Ishikawa (cell line): ENCODE measurements around the gene CDYL2.

ENCODE experiments used
- CEBPB ChIP-seq: IDR thresholded peaks from 2 replicates; pipeline ENCODE4 v1.6.1; 2012
- CREB1 ChIP-seq: IDR thresholded peaks from 2 replicates; pipeline ENCODE4 v1.6.1; 2012; ENCODE audit warnings: low read depth
- EGR1 ChIP-seq: IDR thresholded peaks from 2 replicates; pipeline ENCODE4 v1.6.1; 2012
- EP300 ChIP-seq: IDR thresholded peaks from 2 replicates; pipeline ENCODE4 v1.6.1; 2012; ENCODE audit warnings: borderline replicate concordance
- FOXM1 ChIP-seq: IDR thresholded peaks from 2 replicates; pipeline ENCODE4 v1.6.1; 2012; ENCODE audit warnings: low read depth, borderline replicate concordance
- NFIC ChIP-seq: IDR thresholded peaks from 2 replicates; pipeline ENCODE4 v1.6.1; 2012
- RAD21 ChIP-seq: IDR thresholded peaks from 2 replicates; pipeline ENCODE4 v1.6.1; 2012; ENCODE audit warnings: low read depth
- TAF1 ChIP-seq: IDR thresholded peaks from 2 replicates; pipeline ENCODE4 v1.6.1; 2012; ENCODE audit warnings: low read depth, mild to moderate bottlenecking
- TCF12 ChIP-seq: IDR thresholded peaks from 2 replicates; pipeline ENCODE4 v1.6.1; 2012; ENCODE audit warnings: low read depth
- TEAD4 ChIP-seq: IDR thresholded peaks from 2 replicates; pipeline ENCODE4 v1.6.1; 2012
- YY1 ChIP-seq: IDR thresholded peaks from 2 replicates; pipeline ENCODE4 v1.6.1; 2012; ENCODE audit warnings: low read depth
- ZBTB7A ChIP-seq: IDR thresholded peaks from 2 replicates; pipeline ENCODE4 v1.6.1; 2012; ENCODE audit warnings: low read depth
- TF ChIP-seq, protein P1 (sequence below): IDR thresholded peaks from 2 replicates; pipeline ENCODE4 v1.6.1; 2012
- TF ChIP-seq, protein P2 (sequence below): IDR thresholded peaks from 2 replicates; pipeline ENCODE4 v1.6.1; 2012; ENCODE audit warnings: low read depth, mild to moderate bottlenecking
- TF ChIP-seq, protein P3 (sequence below): IDR thresholded peaks from 2 replicates; pipeline ENCODE4 v1.6.1; 2012

The CDYL2 gene

DNA sequence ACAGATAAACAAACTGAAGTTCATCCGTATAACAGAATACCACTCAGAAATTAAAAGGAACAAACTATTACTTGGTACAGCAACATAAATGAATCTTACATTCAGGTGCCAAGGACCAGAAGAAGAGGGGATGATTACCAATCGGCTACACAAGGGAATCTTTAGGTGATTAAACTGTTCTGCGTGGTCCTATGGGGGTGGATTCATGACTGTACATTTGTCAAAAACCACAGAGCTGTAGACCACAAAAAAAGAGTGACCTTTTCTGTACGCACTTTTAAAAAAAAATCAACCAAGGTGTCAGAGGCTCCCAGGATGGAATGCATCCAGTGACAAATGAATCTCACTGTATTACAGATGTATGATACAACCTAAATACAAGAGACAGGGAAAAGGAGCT is 110.8 kb downstream of the CDYL2 start:
- TF ChIP-seq CREB1, result no peak
- TF ChIP-seq, protein P1, sequence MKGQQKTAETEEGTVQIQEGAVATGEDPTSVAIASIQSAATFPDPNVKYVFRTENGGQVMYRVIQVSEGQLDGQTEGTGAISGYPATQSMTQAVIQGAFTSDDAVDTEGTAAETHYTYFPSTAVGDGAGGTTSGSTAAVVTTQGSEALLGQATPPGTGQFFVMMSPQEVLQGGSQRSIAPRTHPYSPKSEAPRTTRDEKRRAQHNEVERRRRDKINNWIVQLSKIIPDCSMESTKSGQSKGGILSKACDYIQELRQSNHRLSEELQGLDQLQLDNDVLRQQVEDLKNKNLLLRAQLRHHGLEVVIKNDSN, result no peak
- TF ChIP-seq FOXM1, result no peak
- no peak for TF ChIP-seq TCF12

DNA sequence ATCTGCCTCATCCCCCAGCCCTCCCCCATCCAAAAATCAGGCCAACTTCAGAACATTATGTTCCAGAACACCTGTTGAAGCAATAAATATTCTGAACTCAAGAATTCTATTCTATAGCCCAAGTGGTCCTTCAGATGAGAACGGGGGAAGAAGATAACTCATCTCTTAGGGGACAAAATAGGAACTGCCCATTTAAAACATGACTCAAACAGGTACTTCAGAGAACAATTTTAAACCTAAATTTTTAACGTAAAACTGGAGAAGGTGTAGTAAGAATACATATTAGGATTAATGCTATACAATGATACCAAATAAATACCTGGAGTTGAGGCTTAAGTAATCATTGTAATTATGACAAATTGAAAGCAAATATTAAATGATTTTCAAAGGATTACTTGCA is 112.1 kb downstream of the CDYL2 start:
- TF ChIP-seq, protein P2, sequence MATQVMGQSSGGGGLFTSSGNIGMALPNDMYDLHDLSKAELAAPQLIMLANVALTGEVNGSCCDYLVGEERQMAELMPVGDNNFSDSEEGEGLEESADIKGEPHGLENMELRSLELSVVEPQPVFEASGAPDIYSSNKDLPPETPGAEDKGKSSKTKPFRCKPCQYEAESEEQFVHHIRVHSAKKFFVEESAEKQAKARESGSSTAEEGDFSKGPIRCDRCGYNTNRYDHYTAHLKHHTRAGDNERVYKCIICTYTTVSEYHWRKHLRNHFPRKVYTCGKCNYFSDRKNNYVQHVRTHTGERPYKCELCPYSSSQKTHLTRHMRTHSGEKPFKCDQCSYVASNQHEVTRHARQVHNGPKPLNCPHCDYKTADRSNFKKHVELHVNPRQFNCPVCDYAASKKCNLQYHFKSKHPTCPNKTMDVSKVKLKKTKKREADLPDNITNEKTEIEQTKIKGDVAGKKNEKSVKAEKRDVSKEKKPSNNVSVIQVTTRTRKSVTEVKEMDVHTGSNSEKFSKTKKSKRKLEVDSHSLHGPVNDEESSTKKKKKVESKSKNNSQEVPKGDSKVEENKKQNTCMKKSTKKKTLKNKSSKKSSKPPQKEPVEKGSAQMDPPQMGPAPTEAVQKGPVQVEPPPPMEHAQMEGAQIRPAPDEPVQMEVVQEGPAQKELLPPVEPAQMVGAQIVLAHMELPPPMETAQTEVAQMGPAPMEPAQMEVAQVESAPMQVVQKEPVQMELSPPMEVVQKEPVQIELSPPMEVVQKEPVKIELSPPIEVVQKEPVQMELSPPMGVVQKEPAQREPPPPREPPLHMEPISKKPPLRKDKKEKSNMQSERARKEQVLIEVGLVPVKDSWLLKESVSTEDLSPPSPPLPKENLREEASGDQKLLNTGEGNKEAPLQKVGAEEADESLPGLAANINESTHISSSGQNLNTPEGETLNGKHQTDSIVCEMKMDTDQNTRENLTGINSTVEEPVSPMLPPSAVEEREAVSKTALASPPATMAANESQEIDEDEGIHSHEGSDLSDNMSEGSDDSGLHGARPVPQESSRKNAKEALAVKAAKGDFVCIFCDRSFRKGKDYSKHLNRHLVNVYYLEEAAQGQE, result no peak
- TF ChIP-seq CEBPB, result no peak
- TF ChIP-seq ZBTB7A, result no peak
- TF ChIP-seq TAF1, result no peak
- TF ChIP-seq YY1, result no peak
- TF ChIP-seq CREB1, result no peak
- no peak for TF ChIP-seq TEAD4
- TF ChIP-seq, protein P1, result no peak
- TF ChIP-seq RAD21, result no peak
- TF ChIP-seq, protein P3, sequence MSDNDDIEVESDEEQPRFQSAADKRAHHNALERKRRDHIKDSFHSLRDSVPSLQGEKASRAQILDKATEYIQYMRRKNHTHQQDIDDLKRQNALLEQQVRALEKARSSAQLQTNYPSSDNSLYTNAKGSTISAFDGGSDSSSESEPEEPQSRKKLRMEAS, result no peak
- TF ChIP-seq NFIC, result no peak

DNA sequence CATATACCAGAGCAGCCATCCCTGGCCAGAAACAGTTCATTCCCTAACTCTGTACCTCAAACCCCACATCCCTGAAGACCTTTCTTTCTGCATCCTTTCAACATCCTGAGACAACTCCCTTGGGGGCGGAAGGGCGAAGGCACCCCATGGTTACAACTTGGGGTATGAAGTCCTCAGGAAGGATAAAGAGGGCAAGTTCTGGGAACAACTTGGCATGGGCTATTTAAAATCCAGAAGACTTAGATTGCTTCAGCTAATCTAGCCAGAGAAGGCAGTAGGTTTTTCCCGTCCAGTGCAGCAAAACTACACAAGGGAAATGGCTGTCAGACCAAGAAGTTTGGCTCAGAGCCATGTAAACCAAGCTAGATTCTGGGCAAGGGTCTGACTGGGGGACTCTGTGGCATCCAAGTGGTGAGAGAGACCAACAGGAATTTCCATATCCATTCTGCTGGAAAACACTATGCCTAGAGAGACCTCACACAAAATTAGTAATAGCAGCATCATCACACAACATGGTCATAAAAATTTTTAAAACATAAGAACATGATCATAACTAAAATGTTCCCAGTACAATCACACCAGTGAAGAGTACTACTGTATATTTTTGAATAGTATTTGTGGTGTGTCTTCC is 113.2 kb downstream of the CDYL2 start:
- no peak for TF ChIP-seq TCF12
- TF ChIP-seq NFIC, result no peak
- no peak for TF ChIP-seq EP300
- no peak for TF ChIP-seq ZBTB7A
- TF ChIP-seq, protein P1, result no peak
- TF ChIP-seq, protein P3, result no peak
- TF ChIP-seq EGR1, result no peak
- no peak for TF ChIP-seq TEAD4
- TF ChIP-seq, protein P2, result no peak
- no peak for TF ChIP-seq FOXM1
- no peak for TF ChIP-seq YY1
- no peak for TF ChIP-seq TAF1
- no peak for TF ChIP-seq RAD21
- TF ChIP-seq CREB1, result no peak
- TF ChIP-seq CEBPB, result no peak

DNA sequence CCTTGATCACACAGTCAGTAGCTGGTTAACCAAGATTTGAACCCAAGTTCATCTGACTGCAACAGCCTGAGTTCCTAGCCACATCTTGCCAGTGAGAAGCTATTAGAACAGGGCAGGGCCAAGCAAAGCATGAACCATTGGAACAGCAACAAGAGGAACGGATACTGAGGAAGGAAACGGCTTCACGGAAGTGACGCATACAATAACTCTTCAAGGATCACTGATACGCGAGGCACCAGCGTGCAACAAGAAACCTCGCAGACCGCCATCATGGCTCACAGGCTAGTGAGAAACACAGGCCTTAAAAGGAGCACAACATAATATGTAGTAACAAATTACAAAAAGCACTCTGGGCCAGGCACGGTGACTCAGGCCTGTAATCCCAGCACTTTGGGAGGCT is 114.9 kb downstream of the CDYL2 start:
- TF ChIP-seq, protein P1, result no peak
- TF ChIP-seq CEBPB (no peak), TEAD4 (no peak), TAF1 (no peak), EGR1 (no peak), EP300 (no peak), CREB1 (no peak), YY1 (no peak), TCF12 (no peak), RAD21 (no peak), NFIC (no peak), FOXM1 (no peak), ZBTB7A (no peak)
- TF ChIP-seq, protein P3, result no peak
- TF ChIP-seq, protein P2, result no peak
